GM19468 (cell line): ENCODE results near the gene CCDC63.

Experiments used
- ATAC-seq: cut with Tn5 transposase; IDR thresholded peaks from one replicate; pipeline ENCODE4 v1.9.1; 2021; ENCODE audit warnings: mild to moderate bottlenecking, moderate library complexity, moderate number of reproducible peaks; ENCODE audit not compliant: unreplicated experiment; ENCODE audit errors: extremely low read depth

The CCDC63 gene

GRCh38 chr12:110846615-110847566 lies at the start of gene CCDC63:
TSS of gene CCDC63 (plus strand) at chr12:110846987. CDS start at chr12:110852955, 5,968 bp downstream.
- ATAC-seq: no peak

DNA sequence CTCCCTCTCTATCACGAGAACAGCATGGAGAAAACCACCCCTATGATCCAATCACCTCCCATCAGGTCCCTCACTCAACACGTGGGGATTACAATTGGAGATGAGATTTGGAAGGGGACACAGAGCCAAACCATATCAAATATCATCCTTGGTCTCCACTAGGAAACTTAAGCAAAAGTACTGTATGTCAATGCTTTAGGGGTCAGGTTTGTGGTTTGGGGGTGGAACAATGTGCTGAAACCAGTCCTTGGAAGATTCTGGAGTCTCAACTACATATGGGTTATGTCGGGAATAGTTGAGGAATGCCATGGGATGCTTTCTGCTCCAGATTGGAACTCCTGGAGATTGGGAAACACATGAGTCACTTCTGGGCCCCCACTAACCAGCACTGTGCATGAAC lies 48.3 kb upstream of the CCDC63 start:
- no peak for ATAC-seq

- ATAC-seq: no peak
Observed at GRCh38 chr12:110802489-110802888, 44.3 kb upstream of the CCDC63 start.

DNA sequence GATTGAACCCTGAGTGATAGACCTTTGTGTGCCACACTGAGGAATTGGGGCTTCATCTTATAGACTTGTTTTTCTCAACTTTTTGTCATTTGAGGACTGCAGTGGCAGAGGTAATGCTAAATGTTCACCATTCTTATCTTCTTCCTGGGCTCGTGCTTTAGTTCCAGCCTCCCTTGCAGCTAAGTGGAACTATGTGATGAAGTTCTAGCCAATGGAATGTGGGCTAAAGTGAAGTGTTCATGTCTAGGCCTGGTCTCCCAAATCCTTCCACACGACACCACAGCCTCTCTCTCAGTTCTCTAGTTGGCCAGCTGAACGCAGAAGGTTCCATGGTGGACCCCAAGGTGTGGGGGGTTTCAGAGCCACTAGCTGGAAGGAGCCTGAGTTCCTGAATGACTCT lies 42.4 kb upstream of the CCDC63 start:
- ATAC-seq: no peak

- ATAC-seq: no peak
Observed at GRCh38 chr12:110807640-110808039, 39.1 kb upstream of the CCDC63 start.

DNA sequence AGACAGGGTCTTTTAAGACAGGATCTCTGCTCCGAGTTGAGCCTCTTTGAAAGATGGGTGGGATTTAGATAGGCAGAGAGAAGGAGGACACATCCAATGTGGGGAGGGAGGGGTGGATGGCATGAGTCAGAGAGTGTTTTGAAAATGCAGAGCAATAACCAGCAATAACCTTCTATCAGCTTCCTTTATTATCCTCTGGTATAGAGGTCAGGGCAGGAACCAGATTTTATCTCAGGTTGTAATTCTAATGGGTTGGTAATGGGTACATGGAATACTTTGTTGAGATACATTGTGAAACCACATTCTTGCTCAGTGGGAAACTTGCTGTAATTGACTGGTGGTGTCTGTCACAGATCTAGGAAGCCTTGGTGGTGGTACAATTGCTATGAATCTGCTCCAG lies 37.6 kb upstream of the CCDC63 start:
- ATAC-seq: no peak

DNA sequence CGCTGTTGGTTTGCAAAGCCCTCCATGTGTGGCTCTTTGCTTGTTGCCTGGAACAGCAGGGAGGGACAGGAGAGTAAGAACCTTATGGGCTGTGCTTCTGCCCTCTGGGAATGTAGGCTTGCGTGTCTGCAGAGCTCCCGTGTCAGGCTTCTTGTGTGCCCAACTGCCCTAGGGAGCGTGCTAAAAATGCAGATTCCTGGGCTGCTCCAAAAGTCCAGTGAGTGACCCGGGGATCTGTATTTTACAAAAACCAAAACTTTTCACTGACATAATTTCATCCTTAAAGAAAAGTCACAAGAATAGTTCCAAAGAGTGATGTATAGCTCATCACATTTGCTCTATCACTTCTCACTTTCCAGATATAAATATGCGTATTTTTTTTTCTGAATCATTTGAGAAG lies 34.8 kb upstream of the CCDC63 start:
- ATAC-seq: no peak

DNA sequence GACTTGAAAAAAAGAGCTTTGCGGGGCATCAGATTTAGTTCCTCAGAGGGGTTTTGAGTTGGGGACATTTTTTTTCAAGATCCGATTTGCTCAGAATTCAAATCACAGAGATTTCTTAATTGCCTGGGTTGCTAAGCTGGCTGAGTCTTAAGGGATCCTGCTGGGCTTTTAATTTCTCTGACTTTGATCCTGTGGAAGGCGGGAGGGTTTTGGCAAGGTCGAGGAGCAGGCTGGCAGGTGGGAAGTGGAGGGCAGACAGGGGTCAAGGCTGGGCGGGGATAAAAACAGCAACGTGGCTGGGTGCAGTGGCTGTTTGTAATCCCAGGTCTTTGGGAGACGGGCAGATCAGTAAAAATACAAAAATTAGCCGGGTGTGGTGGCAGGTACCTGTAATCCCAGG lies 33.5 kb upstream of the CCDC63 start:
- no peak for ATAC-seq

DNA sequence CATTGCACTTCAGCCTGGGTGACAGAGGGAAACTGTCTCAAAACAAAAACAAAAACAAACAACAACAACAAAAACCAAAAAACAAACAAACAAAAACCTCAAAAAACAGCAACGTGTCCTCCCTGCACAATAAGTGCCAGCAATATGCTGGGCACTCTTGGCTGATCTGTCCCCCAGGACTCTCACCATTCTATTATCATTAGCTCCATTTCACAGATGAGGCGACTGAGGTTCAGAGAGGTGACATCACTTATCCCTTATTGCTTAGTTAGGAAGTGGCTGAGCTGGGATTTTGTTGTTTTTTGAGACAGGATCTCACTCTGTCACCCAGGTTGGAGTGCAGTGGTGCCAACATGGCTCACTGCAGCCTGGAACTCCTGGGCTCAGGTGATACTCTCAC lies 33.0 kb upstream of the CCDC63 start:
- ATAC-seq: no peak

GRCh38 chr12:110816248-110816647 lies 30.5 kb upstream of the CCDC63 start:
- ATAC-seq: no peak

DNA sequence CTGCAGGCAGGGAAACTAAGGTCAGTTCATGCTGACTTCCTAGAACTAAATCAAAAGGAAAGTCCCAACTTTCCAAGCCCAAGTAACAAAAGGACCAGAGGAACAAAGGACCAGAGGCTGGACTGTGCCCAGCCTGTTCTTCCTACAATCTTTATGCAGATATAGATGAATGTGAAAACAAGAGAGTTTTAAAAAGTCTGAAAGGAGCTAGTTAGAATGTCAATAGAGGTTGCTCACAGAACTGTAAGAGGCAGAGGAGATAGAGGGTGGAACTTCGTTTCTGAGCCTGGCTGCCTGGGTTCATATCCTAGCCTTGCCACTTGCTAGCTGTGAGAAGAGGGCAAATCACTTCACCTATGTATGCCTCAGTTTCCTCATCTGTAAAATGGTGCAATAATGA lies 30.0 kb upstream of the CCDC63 start:
- no peak for ATAC-seq

DNA sequence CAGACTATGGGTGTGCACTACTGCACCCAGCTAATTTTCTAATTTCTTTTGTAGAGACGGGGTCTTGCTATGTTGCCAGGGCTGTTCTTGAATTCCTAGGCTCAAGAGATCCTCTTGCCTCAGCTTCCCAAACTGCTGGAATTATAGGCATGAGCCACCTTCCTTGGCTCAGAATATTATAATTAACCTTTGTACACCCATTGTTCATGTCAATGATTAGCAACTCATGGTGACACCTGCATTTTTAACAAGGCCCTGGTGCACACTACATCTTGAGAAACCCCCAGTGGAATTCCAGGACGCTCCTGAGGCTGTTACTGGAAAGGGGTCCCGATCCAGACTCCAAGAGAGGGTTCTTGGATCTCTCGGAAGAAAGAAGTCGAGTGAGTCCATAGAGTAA lies 28.3 kb upstream of the CCDC63 start:
- no peak for ATAC-seq

DNA sequence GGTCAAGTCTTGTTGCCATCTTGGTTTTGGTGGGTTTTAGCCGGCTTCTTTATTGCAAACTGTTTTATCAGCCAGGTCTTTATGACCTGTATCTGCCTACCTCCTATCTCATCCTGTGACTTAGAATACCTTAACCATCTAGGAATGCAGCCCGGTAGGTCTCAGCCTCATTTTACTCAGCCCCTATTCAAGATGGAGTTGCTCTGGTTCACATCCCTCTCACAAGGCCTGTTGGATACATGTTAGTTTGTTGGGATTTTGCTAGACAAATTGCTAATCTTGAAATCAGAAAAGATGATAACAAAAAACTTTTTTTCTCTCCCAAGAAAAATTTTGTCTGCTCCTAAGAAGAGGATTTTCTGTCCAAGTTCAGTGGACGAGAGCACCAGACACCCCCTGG lies 27.6 kb upstream of the CCDC63 start:
- ATAC-seq: no peak

GRCh38 chr12:110819646-110820045 lies 27.1 kb upstream of the CCDC63 start:
- ATAC-seq: no peak

DNA sequence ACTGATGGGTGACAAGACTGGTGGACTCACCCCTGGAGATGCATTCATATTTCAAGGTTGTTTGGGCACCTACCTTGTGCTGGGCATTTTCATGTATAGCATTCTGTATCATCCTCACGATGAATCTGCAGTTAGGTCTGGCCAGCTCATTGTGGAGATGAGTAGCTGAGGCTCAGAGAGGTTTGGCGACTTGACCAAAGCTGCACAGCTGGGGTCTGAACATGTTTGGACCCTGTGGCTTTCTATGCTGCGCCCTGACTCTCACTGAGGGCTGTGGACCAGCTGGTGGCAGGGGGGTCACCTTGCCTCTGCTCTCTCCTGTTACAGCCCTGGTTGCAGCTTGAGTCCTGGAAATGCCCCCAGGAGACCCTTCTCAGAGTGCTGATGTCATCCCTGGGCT lies 24.9 kb upstream of the CCDC63 start:
- no peak for ATAC-seq

- no peak for ATAC-seq
Observed at GRCh38 chr12:110822821-110823415, 23.9 kb upstream of the CCDC63 start.

- ATAC-seq: no peak
Observed at GRCh38 chr12:110824342-110824741, 22.4 kb upstream of the CCDC63 start.

DNA sequence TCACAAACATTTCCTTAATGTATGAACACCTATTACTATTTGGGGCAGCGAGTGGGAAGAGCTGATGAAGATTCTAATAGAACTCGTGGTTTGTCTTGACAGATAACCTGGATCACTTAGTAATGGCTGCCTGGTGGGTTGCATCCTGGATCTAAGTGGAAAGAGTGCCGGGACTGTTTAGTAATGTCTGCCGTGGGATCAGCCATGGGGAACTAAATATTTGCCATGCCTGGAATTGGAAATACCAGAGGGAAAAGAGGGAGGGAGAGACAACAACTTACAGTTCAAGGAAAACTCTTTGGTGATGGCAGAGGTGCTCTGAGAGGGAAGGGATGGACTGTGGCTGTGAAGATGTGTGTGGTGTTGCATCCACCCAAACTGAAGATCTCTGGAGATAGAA lies 21.3 kb upstream of the CCDC63 start:
- no peak for ATAC-seq

DNA sequence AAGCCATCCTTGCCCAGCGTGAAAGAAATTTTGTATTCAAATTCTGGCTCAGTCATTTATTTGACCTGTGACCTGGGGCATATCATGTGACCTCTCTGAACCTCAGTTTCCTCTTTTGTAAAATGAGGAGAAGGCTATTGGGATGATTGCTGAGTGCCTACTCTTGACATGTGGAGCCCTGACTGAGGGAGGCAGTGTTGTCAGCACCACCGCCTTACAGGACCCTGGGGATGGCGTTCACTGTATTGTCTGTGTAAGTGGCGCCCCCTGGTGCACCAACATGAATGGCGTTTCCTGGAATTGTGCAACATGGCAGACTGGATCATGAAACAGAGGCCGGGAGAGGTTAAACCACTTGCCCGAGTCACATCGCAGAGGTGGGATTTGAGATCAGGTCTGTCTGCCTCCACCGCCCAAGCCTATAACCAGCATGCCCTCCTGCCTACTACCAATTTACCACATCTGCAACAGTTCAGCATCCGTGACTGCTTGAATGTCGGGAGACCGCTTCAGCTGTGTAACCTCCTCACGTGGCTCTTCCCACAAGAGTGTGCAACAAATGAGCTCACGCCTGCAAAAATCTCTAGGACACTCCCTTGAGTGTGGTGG lies 20.1 kb upstream of the CCDC63 start:
- ATAC-seq: no peak

DNA sequence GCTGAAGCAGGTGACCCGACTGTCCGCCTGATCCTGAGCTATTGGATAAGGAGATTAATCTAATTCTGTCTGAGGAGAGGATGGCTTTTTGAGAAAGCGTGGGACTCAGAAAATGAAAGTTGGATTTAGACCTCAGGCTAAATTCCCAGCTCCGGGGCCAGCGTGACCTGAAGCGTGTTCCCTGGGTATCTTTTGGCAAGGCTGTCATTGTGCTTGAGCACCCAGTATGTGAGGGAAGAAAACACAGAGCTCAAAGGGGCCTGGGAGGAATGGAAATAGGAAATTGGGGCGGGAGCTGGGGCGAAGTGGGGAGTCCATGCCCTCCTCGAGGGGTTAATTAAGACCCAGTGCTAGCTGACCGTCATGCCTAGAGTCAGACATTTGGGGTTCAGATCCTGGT lies 17.5 kb upstream of the CCDC63 start:
- ATAC-seq: no peak

- no peak for ATAC-seq
Observed at GRCh38 chr12:110836291-110836690, 10.5 kb upstream of the CCDC63 start.
